LNCAP (cell line): Measurements from ENCODE around the gene TSKU.

Experiments used
- CTCF ChIP-seq: fragments of 450-650 bp; IDR thresholded peaks from 2 replicates; pipeline ENCODE4 v1.5.1; 2017; ENCODE audit warnings: mild to moderate bottlenecking

The TSKU gene

GRCh38 chr11:76753950-76754349 lies 29.2 kb upstream of the TSKU start:
- TF ChIP-seq CTCF = no peak

- TF ChIP-seq CTCF = no peak
Observed at GRCh38 chr11:76756341-76756741, 26.8 kb upstream of the TSKU start.

DNA sequence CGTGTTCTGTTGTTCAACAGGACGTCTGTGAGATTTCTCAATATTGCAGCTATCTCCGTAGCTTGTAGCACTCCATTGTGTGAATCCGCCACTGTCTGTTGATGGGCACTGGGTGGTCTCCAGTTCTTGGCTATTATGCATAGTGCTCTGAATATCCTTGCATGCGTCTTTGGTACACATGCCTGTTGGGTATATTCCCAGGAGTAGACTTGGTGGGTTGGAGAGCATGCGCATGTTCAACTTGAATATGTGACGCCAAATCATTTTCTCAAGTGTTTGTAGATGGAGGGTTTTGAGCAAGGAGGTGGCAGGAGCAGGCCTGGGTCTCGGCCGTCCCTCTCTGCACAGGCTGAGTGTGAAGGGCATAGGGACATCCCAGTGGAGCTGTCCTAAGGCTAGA lies 24.8 kb upstream of the TSKU start:
- no peak for TF ChIP-seq CTCF

DNA sequence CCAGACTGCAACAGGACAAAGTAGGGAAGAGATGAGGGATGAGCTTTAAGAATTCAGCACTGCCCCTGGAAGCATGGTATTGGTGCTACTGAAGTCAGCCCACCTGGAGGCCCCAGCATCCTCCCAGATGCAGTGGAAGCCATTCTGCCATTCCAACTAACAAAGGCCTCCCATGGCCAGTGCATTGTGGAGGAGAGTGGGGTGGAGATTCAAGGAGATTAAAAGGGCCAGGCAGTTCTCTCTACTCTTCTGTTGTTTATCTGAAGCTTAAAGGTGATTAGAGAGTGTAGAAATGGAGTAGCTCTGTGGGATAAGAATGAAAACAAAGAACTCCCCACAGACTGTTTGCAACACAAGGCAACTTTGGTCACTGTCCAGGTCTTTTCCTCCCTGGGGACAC lies 24.1 kb upstream of the TSKU start:
- no peak for TF ChIP-seq CTCF

- TF ChIP-seq CTCF = no peak
Observed at GRCh38 chr11:76759517-76759916, 23.6 kb upstream of the TSKU start.

- no peak for TF ChIP-seq CTCF
Observed at GRCh38 chr11:76760236-76760635, 22.9 kb upstream of the TSKU start.

GRCh38 chr11:76761718-76762355 lies 21.3 kb upstream of the TSKU start:
- TF ChIP-seq CTCF = no peak

- TF ChIP-seq CTCF = no peak
Observed at GRCh38 chr11:76762356-76762752, 20.8 kb upstream of the TSKU start.
